Stimulated activated memory B cell treated with anti-CD40 and anti-IgM and Interleukin-4, amounts not matched to agents 10 μg/mL and 1 μg/mL and 100 μg/mL, for 72 hours (primary cell): ENCODE measurements around the gene PDLIM5.
"Not testable (repeated sequence)": the region's sequence is repeated elsewhere in the genome, so short reads cannot be mapped to it uniquely, and the experiment has no call there.

Experiments used
- ATAC-seq: fragments of 150-1000 bp; cut with Tn5 transposase; 2 replicates; pipeline ENCODE4 v1.10.0; 2021
- H3K27ac Mint-ChIP-seq: one replicate; pipeline ENCODE4 v1.8.0; 2022; ENCODE audit warnings: mild to moderate bottlenecking, mixed read lengths
- H3K27me3 Mint-ChIP-seq: one replicate; pipeline ENCODE4 v1.8.0; 2022; ENCODE audit warnings: mixed read lengths
- H3K36me3 Mint-ChIP-seq: one replicate; pipeline ENCODE4 v1.8.0; 2022; ENCODE audit warnings: mixed read lengths
- H3K4me1 Mint-ChIP-seq: one replicate; pipeline ENCODE4 v1.8.0; 2022; ENCODE audit warnings: mixed read lengths
- H3K4me3 Mint-ChIP-seq: one replicate; pipeline ENCODE4 v1.8.0; 2022; ENCODE audit warnings: mild to moderate bottlenecking, moderate library complexity, mixed read lengths
- H3K9me3 Mint-ChIP-seq: one replicate; pipeline ENCODE4 v1.8.0; 2022; ENCODE audit warnings: mixed read lengths

PDLIM5 gene

GRCh38 chr4:94623126-94623911 lies 171.6 kb downstream of the PDLIM5 start:
- ATAC-seq, result no peak
- no peak overlapping the region for H3K4me3 Mint-ChIP-seq
- H3K36me3 Mint-ChIP-seq, result peaks cover 22% of the 10 kb centered on the region
- H3K27me3 Mint-ChIP-seq, result no peaks in the 10 kb centered on the region
- H3K27ac Mint-ChIP-seq, result no peak overlapping the region
- H3K4me1 Mint-ChIP-seq, result peaks cover 5% of the 10 kb centered on the region
- H3K9me3 Mint-ChIP-seq, result no peaks in the 10 kb centered on the region

GRCh38 chr4:94626942-94627341 lies 175.2 kb downstream of the PDLIM5 start:
- Mint-ChIP-seq H3K36me3 (peaks cover 12% of the 10 kb centered on the region), H3K4me1 (no peaks in the 10 kb centered on the region), H3K9me3 (no peaks in the 10 kb centered on the region), H3K4me3 (no peak overlapping the region), H3K27me3 (no peaks in the 10 kb centered on the region), H3K27ac (no peak overlapping the region)
- no peak for ATAC-seq

- not testable (repeated sequence) for H3K4me3 Mint-ChIP-seq, H3K27ac Mint-ChIP-seq, H3K4me1 Mint-ChIP-seq, H3K9me3 Mint-ChIP-seq, ATAC-seq, H3K27me3 Mint-ChIP-seq
- H3K36me3 Mint-ChIP-seq, result peaks cover 17% of the 10 kb centered on the region
These were observed 177.3 kb downstream of the PDLIM5 start for GRCh38 chr4:94629058-94629457.

- no peaks in the 10 kb centered on the region for H3K9me3 Mint-ChIP-seq
- ATAC-seq, result no peak
- peaks cover 12% of the 10 kb centered on the region for H3K36me3 Mint-ChIP-seq
- no peaks in the 10 kb centered on the region for H3K4me1 Mint-ChIP-seq
- no peaks in the 10 kb centered on the region for H3K27me3 Mint-ChIP-seq
- H3K4me3 Mint-ChIP-seq, result no peak overlapping the region
- no peak overlapping the region for H3K27ac Mint-ChIP-seq
These were observed 178.1 kb downstream of the PDLIM5 start for GRCh38 chr4:94629837-94630236.

- Mint-ChIP-seq H3K27ac (no peak overlapping the region), H3K4me1 (no peaks in the 10 kb centered on the region), H3K4me3 (no peak overlapping the region), H3K36me3 (peaks cover 24% of the 10 kb centered on the region), H3K9me3 (no peaks in the 10 kb centered on the region), H3K27me3 (no peaks in the 10 kb centered on the region)
- no peak for ATAC-seq
These were observed 182.5 kb downstream of the PDLIM5 start for GRCh38 chr4:94634271-94634670.

GRCh38 chr4:94635177-94635576 lies 183.4 kb downstream of the PDLIM5 start:
- Mint-ChIP-seq H3K27me3 (no peaks in the 10 kb centered on the region), H3K4me3 (no peak overlapping the region), H3K27ac (no peak overlapping the region), H3K36me3 (peaks cover 25% of the 10 kb centered on the region), H3K4me1 (no peaks in the 10 kb centered on the region), H3K9me3 (no peaks in the 10 kb centered on the region)
- ATAC-seq, result no peak

GRCh38 chr4:94636004-94636403 lies 184.3 kb downstream of the PDLIM5 start:
- H3K4me1 Mint-ChIP-seq, result no peaks in the 10 kb centered on the region
- no peak overlapping the region for H3K4me3 Mint-ChIP-seq
- no peaks in the 10 kb centered on the region for H3K9me3 Mint-ChIP-seq
- H3K27me3 Mint-ChIP-seq, result no peaks in the 10 kb centered on the region
- ATAC-seq, result no peak
- peaks cover 25% of the 10 kb centered on the region for H3K36me3 Mint-ChIP-seq
- no peak overlapping the region for H3K27ac Mint-ChIP-seq

GRCh38 chr4:94639298-94639697 lies 187.6 kb downstream of the PDLIM5 start:
- no peaks in the 10 kb centered on the region for H3K4me1 Mint-ChIP-seq
- peaks cover 19% of the 10 kb centered on the region for H3K36me3 Mint-ChIP-seq
- ATAC-seq, result no peak
- no peak overlapping the region for H3K27ac Mint-ChIP-seq
- no peaks in the 10 kb centered on the region for H3K9me3 Mint-ChIP-seq
- H3K4me3 Mint-ChIP-seq, result no peak overlapping the region
- H3K27me3 Mint-ChIP-seq, result no peaks in the 10 kb centered on the region

- no peak overlapping the region for H3K4me3 Mint-ChIP-seq
- no peaks in the 10 kb centered on the region for H3K9me3 Mint-ChIP-seq
- no peaks in the 10 kb centered on the region for H3K27me3 Mint-ChIP-seq
- H3K36me3 Mint-ChIP-seq, result peaks cover 27% of the 10 kb centered on the region
- ATAC-seq, result no peak
- no peak overlapping the region for H3K27ac Mint-ChIP-seq
- H3K4me1 Mint-ChIP-seq, result no peaks in the 10 kb centered on the region
These were observed 188.4 kb downstream of the PDLIM5 start for GRCh38 chr4:94640151-94640550.

- Mint-ChIP-seq H3K9me3 (no peaks in the 10 kb centered on the region), H3K4me3 (no peak overlapping the region), H3K36me3 (peaks cover 41% of the 10 kb centered on the region), H3K27ac (no peak overlapping the region), H3K27me3 (no peaks in the 10 kb centered on the region), H3K4me1 (no peaks in the 10 kb centered on the region)
- ATAC-seq, result no peak
These were observed 190.2 kb downstream of the PDLIM5 start for GRCh38 chr4:94641702-94642560.

- H3K36me3 Mint-ChIP-seq, result peaks cover 43% of the 10 kb centered on the region
- H3K27ac Mint-ChIP-seq, result no peak overlapping the region
- H3K4me3 Mint-ChIP-seq, result no peak overlapping the region
- no peaks in the 10 kb centered on the region for H3K4me1 Mint-ChIP-seq
- no peak for ATAC-seq
- no peaks in the 10 kb centered on the region for H3K9me3 Mint-ChIP-seq
- H3K27me3 Mint-ChIP-seq, result no peaks in the 10 kb centered on the region
These were observed 190.8 kb downstream of the PDLIM5 start for GRCh38 chr4:94642561-94642866.

- H3K27me3 Mint-ChIP-seq, result no peaks in the 10 kb centered on the region
- H3K27ac Mint-ChIP-seq, result no peak overlapping the region
- no peaks in the 10 kb centered on the region for H3K9me3 Mint-ChIP-seq
- no peaks in the 10 kb centered on the region for H3K4me1 Mint-ChIP-seq
- no peak overlapping the region for H3K4me3 Mint-ChIP-seq
- ATAC-seq, result no peak
- peaks cover 40% of the 10 kb centered on the region for H3K36me3 Mint-ChIP-seq
These were observed 197.0 kb downstream of the PDLIM5 start for GRCh38 chr4:94648699-94649098.

- H3K4me3 Mint-ChIP-seq, result no peak overlapping the region
- H3K27ac Mint-ChIP-seq, result no peak overlapping the region
- peaks cover 44% of the 10 kb centered on the region for H3K36me3 Mint-ChIP-seq
These were observed 197.8 kb downstream of the PDLIM5 start for GRCh38 chr4:94649381-94650133.

GRCh38 chr4:94650134-94650495 lies 198.4 kb downstream of the PDLIM5 start:
- H3K4me3 Mint-ChIP-seq, result no peak overlapping the region
- H3K27ac Mint-ChIP-seq, result no peak overlapping the region
- no peaks in the 10 kb centered on the region for H3K4me1 Mint-ChIP-seq
- peaks cover 38% of the 10 kb centered on the region for H3K36me3 Mint-ChIP-seq
- no peaks in the 10 kb centered on the region for H3K27me3 Mint-ChIP-seq
- ATAC-seq, result no peak
- H3K9me3 Mint-ChIP-seq, result no peaks in the 10 kb centered on the region

More at GRCh38 chr4:94649381-94650133, 197.8 kb downstream of the PDLIM5 start:
- H3K9me3 Mint-ChIP-seq, result no peaks in the 10 kb centered on the region
- H3K4me1 Mint-ChIP-seq, result no peaks in the 10 kb centered on the region
- ATAC-seq, result no peak
- no peaks in the 10 kb centered on the region for H3K27me3 Mint-ChIP-seq

- no peak overlapping the region for H3K4me3 Mint-ChIP-seq
- H3K27ac Mint-ChIP-seq, result no peak overlapping the region
- H3K9me3 Mint-ChIP-seq, result no peaks in the 10 kb centered on the region
- no peak for ATAC-seq
- H3K4me1 Mint-ChIP-seq, result no peaks in the 10 kb centered on the region
- no peaks in the 10 kb centered on the region for H3K27me3 Mint-ChIP-seq
- peaks cover 33% of the 10 kb centered on the region for H3K36me3 Mint-ChIP-seq
These were observed 198.9 kb downstream of the PDLIM5 start for GRCh38 chr4:94650690-94651089.
